SK-N-SH treated with all-trans-retinoic acid at 6 μM for 48 hours (cell line): ENCODE results near the gene DENND4B.

ENCODE experiments used
- ATAC-seq: fragments of 200-7000 bp; cut with Tn5 transposase; 3 replicates; pipeline ENCODE4 v1.9.1; 2020; ENCODE audit warnings: mild to moderate bottlenecking, moderate library complexity
- ARNTL ChIP-seq: fragments of 450-650 bp; formaldehyde crosslinking; IDR thresholded peaks from 2 replicates; pipeline ENCODE4 v1.5.0; 2020; ENCODE audit warnings: low read depth, mild to moderate bottlenecking, moderate library complexity, borderline replicate concordance
- BACH2 ChIP-seq: fragments of 250-450 bp; sonication (Bioruptor Pico); IDR thresholded peaks from 2 replicates; pipeline ENCODE4 v1.9.0; 2021; ENCODE audit warnings: mild to moderate bottlenecking, borderline replicate concordance
- CSDC2 ChIP-seq: fragments of 250-450 bp; sonication (Bioruptor Pico); IDR thresholded peaks from 2 replicates; pipeline ENCODE4 v1.5.0; 2020; ENCODE audit warnings: mild to moderate bottlenecking, moderate library complexity
- ESRRG ChIP-seq: fragments of 250-450 bp; sonication (Bioruptor Pico); IDR thresholded peaks from 2 replicates; pipeline ENCODE4 v1.6.1; 2021; ENCODE audit warnings: mild to moderate bottlenecking
- GLIS3 ChIP-seq: fragments of 250-450 bp; sonication (Bioruptor Pico); IDR thresholded peaks from 2 replicates; pipeline ENCODE4 v1.5.0; 2020; ENCODE audit warnings: mild to moderate bottlenecking, moderate library complexity
- OSR1 ChIP-seq: fragments of 250-450 bp; sonication (Bioruptor Pico); IDR thresholded peaks from 2 replicates; pipeline ENCODE4 v1.8.0; 2022; ENCODE audit warnings: moderate library complexity, mild to moderate bottlenecking, inconsistent platforms
- PPARA ChIP-seq: fragments of 250-450 bp; sonication (Bioruptor Pico); IDR thresholded peaks from 2 replicates; pipeline ENCODE4 v1.5.0; 2020; ENCODE audit warnings: mild to moderate bottlenecking, borderline replicate concordance
- SNAI2 ChIP-seq: fragments of 250-450 bp; sonication (Bioruptor Pico); IDR thresholded peaks from 2 replicates; pipeline ENCODE4 v1.5.0; 2020; ENCODE audit warnings: mild to moderate bottlenecking, moderate library complexity
- TCF4 ChIP-seq: fragments of 250-450 bp; sonication (Bioruptor Pico); IDR thresholded peaks from 2 replicates; pipeline ENCODE4 v1.8.0; 2021; ENCODE audit warnings: mild to moderate bottlenecking, moderate library complexity, borderline replicate concordance
- TOX ChIP-seq: fragments of 250-450 bp; sonication (Bioruptor Pico); IDR thresholded peaks from 2 replicates; pipeline ENCODE4 v1.8.0; 2021; ENCODE audit warnings: mild to moderate bottlenecking, moderate library complexity, borderline replicate concordance
- ZC3H10 ChIP-seq: fragments of 250-450 bp; sonication (Bioruptor Pico); IDR thresholded peaks from 2 replicates; pipeline ENCODE4 v1.5.1; 2021; ENCODE audit warnings: mild to moderate bottlenecking, moderate library complexity
- ZFP3 ChIP-seq: fragments of 250-450 bp; sonication (Bioruptor Pico); IDR thresholded peaks from 2 replicates; pipeline ENCODE4 v1.5.0; 2020; ENCODE audit warnings: mild to moderate bottlenecking, moderate library complexity
- ZFP30 ChIP-seq: fragments of 450-650 bp; formaldehyde crosslinking; IDR thresholded peaks from 2 replicates; pipeline ENCODE4 v1.5.0; 2022; ENCODE audit warnings: mild to moderate bottlenecking, moderate library complexity
- ZNF565 ChIP-seq: fragments of 450-650 bp; formaldehyde crosslinking; conservative IDR thresholded peaks from 2 replicates; pipeline ENCODE4 v1.5.0; 2020; ENCODE audit warnings: low read depth, mild to moderate bottlenecking, moderate library complexity
- ZNF8 ChIP-seq: fragments of 450-650 bp; formaldehyde crosslinking; IDR thresholded peaks from 2 replicates; pipeline ENCODE4 v1.5.0; 2020; ENCODE audit warnings: mild to moderate bottlenecking, moderate library complexity
- TF ChIP-seq, protein P1 (sequence below): fragments of 250-450 bp; sonication (Bioruptor Pico); IDR thresholded peaks from 2 replicates; pipeline ENCODE4 v1.8.0; 2021; ENCODE audit warnings: low read depth, mild to moderate bottlenecking, moderate library complexity, borderline replicate concordance
- TF ChIP-seq, protein P2 (sequence below): fragments of 250-450 bp; sonication (Bioruptor Pico); IDR thresholded peaks from 2 replicates; pipeline ENCODE4 v1.5.1; 2021; ENCODE audit warnings: mild to moderate bottlenecking, moderate library complexity
- TF ChIP-seq, protein P3 (sequence below): fragments of 250-450 bp; sonication (Bioruptor Pico); IDR thresholded peaks from 2 replicates; pipeline ENCODE4 v1.8.0; 2020; ENCODE audit warnings: mild to moderate bottlenecking, moderate library complexity, borderline replicate concordance
- TF ChIP-seq, protein P4 (sequence below): fragments of 250-450 bp; sonication (Bioruptor Pico); IDR thresholded peaks from 2 replicates; pipeline ENCODE4 v1.5.1; 2020; ENCODE audit warnings: low read depth, mild to moderate bottlenecking, moderate library complexity

Gene DENND4B

DNA sequence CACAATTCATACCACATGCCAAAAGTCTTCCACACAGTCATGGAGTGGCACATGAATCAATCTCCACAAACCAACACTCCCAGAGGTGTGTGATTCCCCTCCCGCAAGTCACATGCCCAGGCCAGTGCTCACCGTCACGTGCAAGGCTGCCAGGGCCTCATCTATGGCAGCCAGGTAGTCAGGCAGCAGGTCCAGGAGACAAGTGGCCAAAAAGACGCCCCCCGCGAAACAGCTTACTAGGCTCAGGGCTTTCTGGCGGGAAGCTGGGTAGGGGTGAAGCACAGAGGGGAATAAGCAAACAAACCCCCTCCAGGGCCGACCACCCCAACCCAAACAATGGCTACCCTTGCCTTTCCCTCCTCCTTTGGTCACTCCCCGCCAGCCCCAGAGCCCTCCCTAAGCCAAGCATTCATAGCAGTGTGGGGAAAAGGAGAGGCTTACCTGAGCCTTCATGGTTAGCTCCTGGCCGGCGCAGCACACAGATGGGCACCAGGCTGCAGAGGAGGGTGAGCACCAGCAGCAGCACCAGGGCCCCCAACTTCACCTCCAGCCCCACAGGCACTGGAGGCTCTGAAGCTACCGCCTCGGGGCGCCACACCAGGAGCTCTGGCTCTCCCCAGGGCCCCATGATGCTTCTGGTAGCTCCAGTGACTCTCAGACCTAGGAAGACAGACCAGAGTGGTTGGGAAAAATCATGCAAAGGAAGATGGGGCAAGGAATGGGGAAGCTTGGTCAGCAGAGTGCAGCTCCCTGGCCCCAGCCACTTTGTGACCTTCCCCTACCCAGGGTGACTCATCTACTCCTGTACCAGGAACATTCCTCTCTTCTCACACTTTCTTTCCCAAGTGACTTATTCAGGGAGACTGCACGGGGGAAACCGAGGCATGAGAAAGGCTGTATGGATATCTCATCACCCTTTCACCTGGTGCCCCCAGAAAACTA, 15.8 kb upstream of the DENND4B start (continued):
- TF ChIP-seq, protein P1, sequence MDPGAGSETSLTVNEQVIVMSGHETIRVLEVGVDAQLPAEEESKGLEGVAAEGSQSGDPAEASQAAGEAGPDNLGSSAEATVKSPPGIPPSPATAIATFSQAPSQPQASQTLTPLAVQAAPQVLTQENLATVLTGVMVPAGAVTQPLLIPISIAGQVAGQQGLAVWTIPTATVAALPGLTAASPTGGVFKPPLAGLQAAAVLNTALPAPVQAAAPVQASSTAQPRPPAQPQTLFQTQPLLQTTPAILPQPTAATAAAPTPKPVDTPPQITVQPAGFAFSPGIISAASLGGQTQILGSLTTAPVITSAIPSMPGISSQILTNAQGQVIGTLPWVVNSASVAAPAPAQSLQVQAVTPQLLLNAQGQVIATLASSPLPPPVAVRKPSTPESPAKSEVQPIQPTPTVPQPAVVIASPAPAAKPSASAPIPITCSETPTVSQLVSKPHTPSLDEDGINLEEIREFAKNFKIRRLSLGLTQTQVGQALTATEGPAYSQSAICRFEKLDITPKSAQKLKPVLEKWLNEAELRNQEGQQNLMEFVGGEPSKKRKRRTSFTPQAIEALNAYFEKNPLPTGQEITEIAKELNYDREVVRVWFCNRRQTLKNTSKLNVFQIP (CRISPR knock-in tag), result no peak
- TF ChIP-seq ESRRG, result no peak

DNA sequence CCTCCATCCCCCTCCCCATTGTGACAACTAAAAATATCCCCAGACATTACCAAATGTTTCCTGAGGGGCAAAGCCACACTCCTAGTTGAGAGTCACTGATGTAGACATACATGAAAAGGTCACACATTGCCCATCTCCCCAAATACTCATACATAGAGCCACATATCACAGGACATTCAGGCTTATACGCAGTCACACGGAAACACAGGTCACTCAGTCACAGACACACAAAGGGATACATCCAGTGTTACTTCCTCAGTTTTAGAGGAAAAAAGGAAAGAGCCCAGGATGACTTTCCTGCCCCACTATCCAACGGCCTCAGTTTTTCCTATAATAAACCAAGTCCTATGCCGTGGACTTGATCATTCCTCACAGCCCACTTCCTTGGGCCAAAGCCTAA, 14.9 kb upstream of the DENND4B start:
- TF ChIP-seq ZFP30 (CRISPR knock-in tag), result no peak
- TF ChIP-seq ZNF565, result no peak
- no peak for TF ChIP-seq ZFP3
- no peak for TF ChIP-seq BACH2 (CRISPR knock-in tag)
- ATAC-seq, result no peak

DNA sequence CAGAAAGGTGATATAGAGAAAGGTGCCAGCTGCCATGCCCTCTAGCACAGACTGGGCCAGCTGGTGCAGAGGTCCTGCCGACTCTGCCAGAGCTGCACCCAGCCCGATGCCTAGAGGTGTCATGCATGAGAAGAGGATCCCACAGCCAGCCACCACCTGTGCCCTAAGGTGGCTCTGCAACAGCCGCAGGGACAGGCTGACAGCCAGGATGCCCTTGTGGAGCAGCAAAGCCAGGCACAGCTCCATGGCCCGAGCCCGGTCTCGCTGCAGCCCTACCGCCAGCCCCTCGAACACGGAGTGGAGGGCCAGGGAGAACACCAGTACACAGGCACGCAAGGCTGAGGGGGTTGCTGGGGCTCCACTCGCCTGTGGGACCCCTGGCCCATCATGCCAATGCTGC, 13.7 kb upstream of the DENND4B start:
- no peak for ATAC-seq
- TF ChIP-seq ARNTL (CRISPR knock-in tag) (no peak), ZNF565 (no peak), OSR1 (CRISPR knock-in tag) (no peak)
- TF ChIP-seq, protein P2, sequence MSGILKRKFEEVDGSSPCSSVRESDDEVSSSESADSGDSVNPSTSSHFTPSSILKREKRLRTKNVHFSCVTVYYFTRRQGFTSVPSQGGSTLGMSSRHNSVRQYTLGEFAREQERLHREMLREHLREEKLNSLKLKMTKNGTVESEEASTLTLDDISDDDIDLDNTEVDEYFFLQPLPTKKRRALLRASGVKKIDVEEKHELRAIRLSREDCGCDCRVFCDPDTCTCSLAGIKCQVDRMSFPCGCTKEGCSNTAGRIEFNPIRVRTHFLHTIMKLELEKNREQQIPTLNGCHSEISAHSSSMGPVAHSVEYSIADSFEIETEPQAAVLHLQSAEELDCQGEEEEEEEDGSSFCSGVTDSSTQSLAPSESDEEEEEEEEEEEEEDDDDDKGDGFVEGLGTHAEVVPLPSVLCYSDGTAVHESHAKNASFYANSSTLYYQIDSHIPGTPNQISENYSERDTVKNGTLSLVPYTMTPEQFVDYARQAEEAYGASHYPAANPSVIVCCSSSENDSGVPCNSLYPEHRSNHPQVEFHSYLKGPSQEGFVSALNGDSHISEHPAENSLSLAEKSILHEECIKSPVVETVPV (CRISPR knock-in tag), result no peak

DNA sequence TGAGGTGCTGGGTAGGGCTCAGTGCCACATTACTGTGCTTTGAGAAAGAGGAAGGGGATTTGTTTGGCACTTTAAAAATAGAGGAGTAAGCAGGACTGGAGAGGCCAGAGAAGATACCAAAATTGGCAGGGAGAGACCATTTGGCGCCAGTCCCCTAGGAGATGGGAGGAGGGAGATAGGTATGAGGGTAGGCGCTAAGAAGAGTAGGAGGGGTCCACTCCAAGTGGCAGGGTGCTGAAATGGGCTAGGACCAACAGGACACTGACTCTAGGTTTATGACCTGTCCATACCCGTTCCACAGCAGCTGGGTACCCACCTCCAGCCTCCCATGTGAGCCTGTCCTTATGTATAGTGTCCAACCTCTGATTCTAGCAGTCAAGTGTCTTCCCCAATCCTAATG, 12.9 kb upstream of the DENND4B start:
- ATAC-seq, result no peak
- TF ChIP-seq ARNTL (CRISPR knock-in tag) (no peak), ZNF8 (CRISPR knock-in tag) (no peak), ZFP30 (CRISPR knock-in tag) (no peak), CSDC2 (CRISPR knock-in tag) (no peak), OSR1 (CRISPR knock-in tag) (no peak), SNAI2 (CRISPR knock-in tag) (no peak), GLIS3 (CRISPR knock-in tag) (no peak), ZNF565 (no peak), ZC3H10 (no peak), TCF4 (CRISPR knock-in tag) (no peak), PPARA (no peak)
- TF ChIP-seq, protein P1 (CRISPR knock-in tag), result no peak

DNA sequence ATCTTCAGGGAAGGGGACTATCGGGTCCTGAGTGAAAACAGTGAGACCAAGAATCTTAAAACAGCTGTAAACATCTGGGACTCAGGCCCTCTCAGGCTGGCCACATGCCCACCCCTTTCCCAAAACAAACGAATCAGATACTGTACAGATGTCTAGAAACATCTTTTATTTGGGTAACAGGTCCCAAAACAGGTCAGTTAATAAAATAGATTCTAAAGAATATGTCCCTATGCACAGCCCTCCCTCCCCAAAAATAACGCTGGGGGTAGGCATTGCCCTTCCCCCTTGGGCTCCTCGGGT, 12.4 kb upstream of the DENND4B start:
- ATAC-seq, result no peak
- TF ChIP-seq BACH2 (CRISPR knock-in tag), result no peak
- TF ChIP-seq ZNF565, result no peak
- no peak for TF ChIP-seq TOX
- no peak for TF ChIP-seq ARNTL (CRISPR knock-in tag)
- no peak for TF ChIP-seq GLIS3 (CRISPR knock-in tag)
- TF ChIP-seq TCF4 (CRISPR knock-in tag), result no peak
- no peak for TF ChIP-seq ZC3H10
- TF ChIP-seq, protein P3, sequence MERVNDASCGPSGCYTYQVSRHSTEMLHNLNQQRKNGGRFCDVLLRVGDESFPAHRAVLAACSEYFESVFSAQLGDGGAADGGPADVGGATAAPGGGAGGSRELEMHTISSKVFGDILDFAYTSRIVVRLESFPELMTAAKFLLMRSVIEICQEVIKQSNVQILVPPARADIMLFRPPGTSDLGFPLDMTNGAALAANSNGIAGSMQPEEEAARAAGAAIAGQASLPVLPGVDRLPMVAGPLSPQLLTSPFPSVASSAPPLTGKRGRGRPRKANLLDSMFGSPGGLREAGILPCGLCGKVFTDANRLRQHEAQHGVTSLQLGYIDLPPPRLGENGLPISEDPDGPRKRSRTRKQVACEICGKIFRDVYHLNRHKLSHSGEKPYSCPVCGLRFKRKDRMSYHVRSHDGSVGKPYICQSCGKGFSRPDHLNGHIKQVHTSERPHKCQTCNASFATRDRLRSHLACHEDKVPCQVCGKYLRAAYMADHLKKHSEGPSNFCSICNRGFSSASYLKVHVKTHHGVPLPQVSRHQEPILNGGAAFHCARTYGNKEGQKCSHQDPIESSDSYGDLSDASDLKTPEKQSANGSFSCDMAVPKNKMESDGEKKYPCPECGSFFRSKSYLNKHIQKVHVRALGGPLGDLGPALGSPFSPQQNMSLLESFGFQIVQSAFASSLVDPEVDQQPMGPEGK (CRISPR knock-in tag), result no peak
- TF ChIP-seq SNAI2 (CRISPR knock-in tag), result no peak
- TF ChIP-seq ZNF8 (CRISPR knock-in tag), result no peak
- TF ChIP-seq, protein P4, sequence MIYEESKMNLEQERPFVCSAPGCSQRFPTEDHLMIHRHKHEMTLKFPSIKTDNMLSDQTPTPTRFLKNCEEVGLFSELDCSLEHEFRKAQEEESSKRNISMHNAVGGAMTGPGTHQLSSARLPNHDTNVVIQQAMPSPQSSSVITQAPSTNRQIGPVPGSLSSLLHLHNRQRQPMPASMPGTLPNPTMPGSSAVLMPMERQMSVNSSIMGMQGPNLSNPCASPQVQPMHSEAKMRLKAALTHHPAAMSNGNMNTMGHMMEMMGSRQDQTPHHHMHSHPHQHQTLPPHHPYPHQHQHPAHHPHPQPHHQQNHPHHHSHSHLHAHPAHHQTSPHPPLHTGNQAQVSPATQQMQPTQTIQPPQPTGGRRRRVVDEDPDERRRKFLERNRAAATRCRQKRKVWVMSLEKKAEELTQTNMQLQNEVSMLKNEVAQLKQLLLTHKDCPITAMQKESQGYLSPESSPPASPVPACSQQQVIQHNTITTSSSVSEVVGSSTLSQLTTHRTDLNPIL (CRISPR knock-in tag), result no peak
- no peak for TF ChIP-seq OSR1 (CRISPR knock-in tag)
- TF ChIP-seq, protein P1 (CRISPR knock-in tag), result no peak
- TF ChIP-seq, all 23 proteins: peak for 0
